IMR-90 (cell line): ENCODE measurements around the gene RPS28.

ENCODE experiments used
- BHLHE40 ChIP-seq: fragments of 150-350 bp; IDR thresholded peaks from 2 replicates; pipeline ENCODE4 v1.6.1; 2016; ENCODE audit warnings: mild to moderate bottlenecking, low read depth, low read length
- CEBPB ChIP-seq: IDR thresholded peaks from 2 replicates; pipeline ENCODE4 v1.6.1; 2012; ENCODE audit warnings: low read depth, low read length, improper control_type of control experiment
- MAZ ChIP-seq: IDR thresholded peaks from 2 replicates; pipeline ENCODE4 v1.6.1; 2012; ENCODE audit warnings: low read depth, mild to moderate bottlenecking, low read length, improper control_type of control experiment, moderate library complexity, borderline replicate concordance
- NFE2L2 ChIP-seq: fragments of 150-350 bp; IDR thresholded peaks from 2 replicates; pipeline ENCODE4 v1.6.1; 2016; ENCODE audit warnings: low read depth, mild to moderate bottlenecking, low read length
- POLR2A ChIP-seq: IDR thresholded peaks from 2 replicates; pipeline ENCODE4 v1.6.1; 2012; ENCODE audit warnings: mild to moderate bottlenecking, low read depth, low read length
- RAD21 ChIP-seq: IDR thresholded peaks from 2 replicates; pipeline ENCODE4 v1.6.1; 2012; ENCODE audit warnings: low read length, improper control_type of control experiment
- RCOR1 ChIP-seq: IDR thresholded peaks from 2 replicates; pipeline ENCODE4 v1.6.1; 2012; ENCODE audit warnings: mild to moderate bottlenecking, low read length, improper control_type of control experiment; ENCODE audit not compliant: insufficient replicate concordance
- RFX5 ChIP-seq: IDR thresholded peaks from 2 replicates; pipeline ENCODE4 v1.8.0; 2012; ENCODE audit warnings: low read depth, mild to moderate bottlenecking, low read length, moderate library complexity
- SMC3 ChIP-seq: fragments of 150-350 bp; IDR thresholded peaks from 2 replicates; pipeline ENCODE4 v1.6.1; 2016; ENCODE audit warnings: low read depth, mild to moderate bottlenecking, antibody characterized with exemption, low read length, moderate library complexity
- TF ChIP-seq, protein P1 (sequence below): conservative IDR thresholded peaks from 2 replicates; pipeline ENCODE4 v1.5.1; 2012; ENCODE audit warnings: mild to moderate bottlenecking, low read depth, low read length, improper control_type of control experiment
- TF ChIP-seq, protein P2 (sequence below): fragments of 150-350 bp; IDR thresholded peaks from 2 replicates; pipeline ENCODE4 v1.6.1; 2016; ENCODE audit warnings: low read depth, mild to moderate bottlenecking, low read length, moderate library complexity, borderline replicate concordance
- TF ChIP-seq, protein P3 (sequence below): fragments of 150-350 bp; IDR thresholded peaks from 2 replicates; pipeline ENCODE4 v1.6.1; 2017; ENCODE audit warnings: mild to moderate bottlenecking, antibody characterized with exemption, low read length, low read depth

GRCh38 chr19:8321986-8322637, 816 bp downstream of the RPS28 start:
- TF ChIP-seq POLR2A (no peak), SMC3 (no peak), RCOR1 (no peak), RAD21 (no peak), NFE2L2 (no peak), RFX5 (no peak), CEBPB (no peak), BHLHE40 (no peak), MAZ (no peak)
- TF ChIP-seq, protein P1, sequence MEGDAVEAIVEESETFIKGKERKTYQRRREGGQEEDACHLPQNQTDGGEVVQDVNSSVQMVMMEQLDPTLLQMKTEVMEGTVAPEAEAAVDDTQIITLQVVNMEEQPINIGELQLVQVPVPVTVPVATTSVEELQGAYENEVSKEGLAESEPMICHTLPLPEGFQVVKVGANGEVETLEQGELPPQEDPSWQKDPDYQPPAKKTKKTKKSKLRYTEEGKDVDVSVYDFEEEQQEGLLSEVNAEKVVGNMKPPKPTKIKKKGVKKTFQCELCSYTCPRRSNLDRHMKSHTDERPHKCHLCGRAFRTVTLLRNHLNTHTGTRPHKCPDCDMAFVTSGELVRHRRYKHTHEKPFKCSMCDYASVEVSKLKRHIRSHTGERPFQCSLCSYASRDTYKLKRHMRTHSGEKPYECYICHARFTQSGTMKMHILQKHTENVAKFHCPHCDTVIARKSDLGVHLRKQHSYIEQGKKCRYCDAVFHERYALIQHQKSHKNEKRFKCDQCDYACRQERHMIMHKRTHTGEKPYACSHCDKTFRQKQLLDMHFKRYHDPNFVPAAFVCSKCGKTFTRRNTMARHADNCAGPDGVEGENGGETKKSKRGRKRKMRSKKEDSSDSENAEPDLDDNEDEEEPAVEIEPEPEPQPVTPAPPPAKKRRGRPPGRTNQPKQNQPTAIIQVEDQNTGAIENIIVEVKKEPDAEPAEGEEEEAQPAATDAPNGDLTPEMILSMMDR, result no peak
- TF ChIP-seq, protein P2, sequence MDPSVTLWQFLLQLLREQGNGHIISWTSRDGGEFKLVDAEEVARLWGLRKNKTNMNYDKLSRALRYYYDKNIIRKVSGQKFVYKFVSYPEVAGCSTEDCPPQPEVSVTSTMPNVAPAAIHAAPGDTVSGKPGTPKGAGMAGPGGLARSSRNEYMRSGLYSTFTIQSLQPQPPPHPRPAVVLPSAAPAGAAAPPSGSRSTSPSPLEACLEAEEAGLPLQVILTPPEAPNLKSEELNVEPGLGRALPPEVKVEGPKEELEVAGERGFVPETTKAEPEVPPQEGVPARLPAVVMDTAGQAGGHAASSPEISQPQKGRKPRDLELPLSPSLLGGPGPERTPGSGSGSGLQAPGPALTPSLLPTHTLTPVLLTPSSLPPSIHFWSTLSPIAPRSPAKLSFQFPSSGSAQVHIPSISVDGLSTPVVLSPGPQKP, result no peak
- TF ChIP-seq, protein P3, sequence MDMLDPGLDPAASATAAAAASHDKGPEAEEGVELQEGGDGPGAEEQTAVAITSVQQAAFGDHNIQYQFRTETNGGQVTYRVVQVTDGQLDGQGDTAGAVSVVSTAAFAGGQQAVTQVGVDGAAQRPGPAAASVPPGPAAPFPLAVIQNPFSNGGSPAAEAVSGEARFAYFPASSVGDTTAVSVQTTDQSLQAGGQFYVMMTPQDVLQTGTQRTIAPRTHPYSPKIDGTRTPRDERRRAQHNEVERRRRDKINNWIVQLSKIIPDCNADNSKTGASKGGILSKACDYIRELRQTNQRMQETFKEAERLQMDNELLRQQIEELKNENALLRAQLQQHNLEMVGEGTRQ, result no peak
